H54 (cell line): ENCODE measurements around the gene MTCH1.

Experiments
- DNase-seq: peaks from one replicate; pipeline ENCODE4 v3.0.0; 2011; ENCODE audit warnings: low spot score, mixed read lengths; ENCODE audit not compliant: insufficient read length
- FAIRE-seq: peaks from 3 replicates; lab custom pipeline; 2011; peaks lifted over from hg19 to GRCh38; lab: Jason Lieb, UNC
- POLR2A ChIP-seq: IDR thresholded peaks from 2 replicates; pipeline ENCODE4 v1.6.1; 2011; ENCODE audit warnings: low read depth, mild to moderate bottlenecking, low read length

MTCH1 gene

DNA sequence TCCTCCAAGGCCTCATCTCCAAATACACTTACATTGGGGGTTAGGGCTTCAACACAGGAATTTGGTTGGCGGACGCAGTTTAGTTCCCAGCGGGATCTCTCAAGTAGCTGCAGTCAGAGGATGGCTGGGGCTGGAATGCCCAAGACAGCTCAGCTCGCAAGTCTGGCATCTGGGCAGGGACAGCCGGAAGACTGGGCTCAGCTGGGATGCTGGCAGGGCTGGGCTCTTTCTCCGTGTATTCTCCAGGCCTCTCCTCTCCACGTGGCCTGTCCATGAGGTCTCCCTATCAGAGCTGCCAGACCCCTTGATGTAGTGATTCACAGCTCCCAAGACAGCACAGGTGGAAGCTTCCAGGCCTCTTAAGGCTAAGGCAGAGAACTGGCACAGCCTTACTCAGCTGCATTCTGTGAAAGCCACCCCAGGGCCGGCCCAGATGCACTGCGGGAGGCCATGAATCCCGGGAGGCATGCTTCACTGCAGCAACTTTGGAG is 24.5 kb upstream of the MTCH1 start:
- FAIRE-seq (no peak), DNase-seq (no peak)
- TF ChIP-seq POLR2A = no peak

DNA sequence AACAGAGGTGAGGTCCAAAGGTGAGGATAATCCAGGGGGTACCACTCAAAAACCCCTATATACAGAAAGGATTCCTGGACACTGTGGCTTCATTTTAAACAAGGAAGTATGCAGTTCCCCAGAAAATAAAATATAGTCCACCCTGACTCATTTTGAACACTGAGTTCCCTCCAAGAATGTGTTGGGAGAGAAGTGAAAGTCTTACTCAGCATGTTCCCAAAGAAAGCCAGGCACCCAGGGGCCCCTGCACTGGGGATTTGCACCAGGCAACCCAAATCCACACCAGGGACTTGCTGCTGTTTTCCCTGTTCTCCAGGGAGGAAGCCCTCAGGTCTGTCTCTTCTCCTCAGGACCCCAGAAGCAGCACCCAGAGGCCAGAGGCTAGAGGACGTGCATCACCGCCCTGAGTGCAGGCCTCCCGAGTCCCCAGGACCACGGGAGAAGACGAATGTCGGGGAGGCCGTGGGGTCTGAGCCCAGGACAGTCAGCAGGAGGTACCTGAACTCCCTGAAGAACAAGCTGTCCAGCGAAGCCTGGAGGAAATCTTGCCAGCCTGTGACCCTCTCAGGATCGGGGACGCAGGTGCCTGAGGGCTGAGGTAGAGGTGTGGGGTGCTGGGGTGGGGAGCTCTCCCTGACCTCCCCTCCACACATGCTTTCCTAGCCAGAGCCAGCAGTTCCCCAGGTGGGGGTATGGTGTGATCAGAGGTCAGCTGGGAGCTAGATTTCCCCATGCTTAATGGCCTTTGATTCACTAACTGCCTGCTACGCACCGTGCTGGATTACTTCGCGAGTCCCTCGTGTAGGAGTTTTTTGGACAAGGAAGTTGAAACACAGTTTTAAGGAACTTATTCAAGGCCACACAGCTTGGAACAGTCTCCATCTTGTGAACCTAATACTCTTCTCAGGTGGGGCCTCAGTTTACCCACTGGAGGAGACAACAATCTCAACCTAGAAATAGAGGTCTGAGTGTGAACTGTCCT is 22.8 kb upstream of the MTCH1 start:
- DNase-seq (no peak), FAIRE-seq (no peak)
- TF ChIP-seq POLR2A = no peak

DNA sequence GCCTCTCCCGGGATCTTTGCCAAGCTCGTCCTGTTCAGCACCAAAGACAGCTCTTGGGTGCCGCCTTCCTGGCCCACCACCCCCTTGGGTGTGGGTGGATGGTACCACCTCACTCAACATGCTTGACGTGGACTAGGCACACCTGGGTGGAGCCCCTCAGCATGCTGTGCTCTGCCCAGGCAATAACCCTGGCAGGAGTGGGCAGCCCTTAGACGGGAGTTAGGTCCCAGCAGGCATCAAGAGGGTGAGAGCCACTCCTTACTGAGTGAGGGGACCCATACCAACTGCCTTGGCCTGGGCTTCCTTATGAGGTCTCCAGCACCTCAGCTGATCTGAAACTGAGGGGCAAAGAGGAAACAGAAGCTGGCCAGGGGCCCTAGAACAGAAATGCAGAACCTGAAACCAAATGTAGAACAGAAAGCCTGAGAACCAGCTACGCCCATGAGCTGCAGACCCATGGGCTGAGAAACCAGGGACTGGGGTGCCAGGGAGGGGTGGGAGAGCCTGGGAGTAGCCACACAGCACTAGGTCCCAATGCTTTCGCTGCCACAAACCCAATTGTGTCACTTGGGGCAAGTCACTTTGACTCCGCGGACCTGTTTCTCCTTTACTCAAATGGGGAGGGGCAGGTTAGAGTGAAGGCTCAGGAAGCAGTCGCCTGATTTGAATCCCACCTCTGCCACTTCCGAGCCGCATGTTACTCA is 21.5 kb upstream of the MTCH1 start:
- no peak for TF ChIP-seq POLR2A
- no peak for FAIRE-seq
- DNase-seq = no peak

DNA sequence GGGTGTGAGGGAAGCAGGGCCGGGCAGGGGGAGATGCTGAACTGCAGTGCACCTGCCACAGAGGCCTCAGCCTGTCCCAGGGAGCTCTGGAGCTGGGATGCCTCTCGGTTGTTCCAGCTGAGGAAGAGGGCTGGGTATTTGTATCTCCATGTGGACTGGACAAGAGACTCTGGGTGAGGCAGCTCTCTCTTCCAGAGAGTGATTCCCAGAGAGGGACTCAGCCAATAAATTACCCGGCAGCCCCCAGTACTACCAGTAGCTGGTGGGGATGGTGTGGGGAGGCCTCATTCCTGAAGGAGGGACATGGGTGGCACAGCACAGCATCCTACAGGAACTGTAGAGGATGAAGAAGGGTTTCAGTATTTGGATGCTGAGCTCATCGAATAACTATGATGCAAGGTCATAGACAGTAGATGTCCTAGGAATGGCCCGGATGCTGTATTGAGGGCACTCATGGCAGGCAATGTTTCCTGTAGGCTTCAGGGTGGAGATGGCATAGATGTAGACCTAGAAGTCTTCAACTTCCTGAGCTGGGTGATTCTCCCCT is 20.9 kb upstream of the MTCH1 start:
- no peak for FAIRE-seq
- no peak for TF ChIP-seq POLR2A

DNA sequence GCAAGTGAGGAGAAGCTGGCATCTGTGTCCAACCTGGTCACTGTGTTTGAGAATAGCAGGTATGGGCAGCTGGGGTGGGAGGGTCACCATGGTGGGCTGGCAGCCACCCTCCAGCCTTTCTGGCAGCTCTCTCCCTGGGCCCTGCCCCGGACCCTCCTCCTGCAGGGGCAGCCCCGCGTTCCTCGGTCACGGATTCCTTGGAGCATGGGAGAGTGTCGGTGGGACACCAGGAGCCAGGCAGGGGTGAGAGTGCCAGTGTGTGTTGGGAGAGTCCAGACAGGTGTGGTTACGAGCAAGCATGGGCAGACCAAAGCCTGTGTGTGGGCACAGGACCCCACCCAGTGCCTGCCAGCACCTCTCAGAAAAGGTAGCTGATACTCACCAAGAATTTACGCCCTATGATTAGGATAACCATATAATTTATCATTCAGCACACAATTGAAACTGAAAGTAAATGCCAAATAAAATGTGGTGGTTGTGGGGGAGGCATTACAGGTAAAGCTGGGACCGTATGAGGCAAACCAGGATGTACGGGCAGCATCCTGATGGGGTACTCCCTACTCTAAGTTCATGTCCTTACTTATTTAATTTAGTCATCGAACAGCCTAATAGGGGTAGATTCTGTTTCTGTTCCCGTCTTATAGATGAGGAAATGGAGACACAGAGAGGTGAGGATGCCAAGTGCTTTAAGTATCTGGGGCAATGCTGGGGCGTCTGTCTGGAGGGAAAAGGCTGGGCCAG is 20.0 kb upstream of the MTCH1 start:
- TF ChIP-seq POLR2A = no peak
- FAIRE-seq = no peak
- DNase-seq = no peak

More for the DNA sequence above, 20.9 kb upstream of the MTCH1 start:
- DNase-seq = peak; percentile 44

DNA sequence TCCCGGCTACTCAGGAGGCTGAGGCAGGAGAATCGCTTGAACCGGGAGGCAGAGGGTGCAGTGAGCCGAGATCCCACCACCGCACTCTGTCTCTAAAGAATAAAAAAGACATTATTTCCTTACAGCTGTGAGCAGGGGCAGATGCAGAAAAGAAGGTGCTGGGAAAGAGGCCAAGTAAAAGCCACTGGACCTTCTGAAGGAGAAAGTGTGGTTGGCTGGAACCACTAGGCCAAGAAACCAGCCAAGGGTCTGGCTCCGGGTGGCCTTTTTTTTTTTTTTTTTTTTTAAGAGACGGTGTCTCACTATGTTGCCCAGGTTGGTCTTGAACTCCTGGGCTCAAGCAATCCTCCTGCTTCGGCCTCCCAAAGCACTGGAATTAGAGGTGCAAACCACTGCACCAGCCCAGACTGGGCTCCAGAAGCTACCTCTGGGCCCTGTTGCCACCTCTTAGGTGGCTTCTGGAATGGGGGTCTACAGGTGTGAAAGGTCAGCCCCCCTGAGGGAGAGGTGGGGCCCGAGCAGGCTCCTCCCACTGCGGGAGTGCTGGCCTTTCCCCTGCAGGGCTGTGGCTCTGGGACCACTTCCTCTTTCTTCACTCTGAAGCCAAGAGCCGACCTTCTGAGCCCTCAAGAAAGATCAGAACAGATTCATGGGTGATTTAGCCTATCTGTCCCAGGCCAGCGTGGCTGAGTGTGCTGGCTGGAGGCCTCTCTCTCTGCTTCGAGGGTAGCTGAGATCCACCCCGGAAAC is 19.2 kb upstream of the MTCH1 start, which contains the start of gene FGD2:
Gene FGD2 (plus strand): TSS at position 595 of the 750 bp plus-strand sequence. CDS start 163 bp downstream, outside the sequence.
- no peak for TF ChIP-seq POLR2A
- FAIRE-seq (no peak), DNase-seq (no peak)

DNA sequence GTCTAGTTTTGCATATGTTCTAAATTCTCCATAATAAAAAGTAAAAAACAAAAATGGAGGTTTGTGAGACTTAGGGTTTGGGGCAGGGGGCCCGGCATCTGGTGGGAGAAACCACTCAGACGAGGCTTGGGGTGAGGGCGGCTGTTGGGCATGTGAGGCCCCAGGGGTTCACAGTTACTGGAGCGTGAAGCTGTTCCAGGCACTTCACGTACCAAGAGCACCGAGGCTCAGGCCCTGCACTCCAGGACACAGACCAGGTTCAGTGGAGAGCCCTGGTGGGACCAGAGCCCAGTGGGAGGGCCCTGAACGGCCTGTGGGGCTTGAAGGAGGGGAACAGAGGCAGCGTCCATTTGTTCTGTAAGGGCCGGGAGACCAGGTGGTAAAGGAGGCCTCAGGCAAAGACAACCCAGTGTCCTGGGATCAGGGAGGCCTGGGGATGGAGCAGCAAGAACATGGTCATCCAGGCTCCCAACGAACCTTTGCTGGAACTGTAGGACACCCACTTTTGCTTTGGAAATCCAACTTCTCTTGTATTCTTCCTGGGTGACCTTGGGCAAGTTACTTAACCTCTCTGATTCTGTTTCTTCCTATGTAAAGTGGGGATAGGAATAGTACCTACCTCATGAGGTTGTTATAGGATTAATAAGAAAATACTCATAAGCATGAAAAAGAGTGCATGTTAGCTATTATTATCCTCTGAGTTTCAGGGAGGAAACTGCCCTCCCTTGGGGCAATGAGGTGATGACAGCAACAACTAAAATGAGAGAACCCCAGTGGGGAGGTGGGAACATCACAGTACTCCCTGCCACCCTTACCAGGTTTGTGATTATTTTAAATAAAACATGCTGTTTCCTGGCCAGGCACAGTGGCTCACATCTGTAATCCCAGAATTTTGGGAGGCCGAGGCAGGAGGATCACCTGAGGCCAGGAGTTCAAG is 18.3 kb upstream of the MTCH1 start:
- TF ChIP-seq POLR2A = no peak
- no peak for FAIRE-seq
- DNase-seq = no peak

DNA sequence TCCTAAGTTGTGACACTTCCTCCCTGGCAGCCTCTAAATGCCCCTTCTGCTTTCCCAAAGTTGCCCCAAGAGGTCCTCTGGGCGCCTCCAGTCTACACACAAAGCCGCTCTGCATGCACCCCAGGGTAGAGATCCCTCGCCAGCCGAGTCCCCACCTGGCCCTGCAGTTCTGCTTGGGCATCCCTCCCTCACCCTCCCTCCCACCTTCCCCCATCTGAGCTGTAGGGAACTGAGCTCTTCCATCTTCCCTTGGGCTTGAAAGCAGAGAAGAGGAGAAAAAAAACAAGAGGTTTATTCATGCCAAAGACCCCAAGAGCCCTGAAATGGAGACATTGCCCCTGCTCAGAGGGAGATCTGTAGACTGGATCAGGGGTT is 13.7 kb upstream of the MTCH1 start:
- DNase-seq (no peak), FAIRE-seq (no peak)
- no peak for TF ChIP-seq POLR2A

DNA sequence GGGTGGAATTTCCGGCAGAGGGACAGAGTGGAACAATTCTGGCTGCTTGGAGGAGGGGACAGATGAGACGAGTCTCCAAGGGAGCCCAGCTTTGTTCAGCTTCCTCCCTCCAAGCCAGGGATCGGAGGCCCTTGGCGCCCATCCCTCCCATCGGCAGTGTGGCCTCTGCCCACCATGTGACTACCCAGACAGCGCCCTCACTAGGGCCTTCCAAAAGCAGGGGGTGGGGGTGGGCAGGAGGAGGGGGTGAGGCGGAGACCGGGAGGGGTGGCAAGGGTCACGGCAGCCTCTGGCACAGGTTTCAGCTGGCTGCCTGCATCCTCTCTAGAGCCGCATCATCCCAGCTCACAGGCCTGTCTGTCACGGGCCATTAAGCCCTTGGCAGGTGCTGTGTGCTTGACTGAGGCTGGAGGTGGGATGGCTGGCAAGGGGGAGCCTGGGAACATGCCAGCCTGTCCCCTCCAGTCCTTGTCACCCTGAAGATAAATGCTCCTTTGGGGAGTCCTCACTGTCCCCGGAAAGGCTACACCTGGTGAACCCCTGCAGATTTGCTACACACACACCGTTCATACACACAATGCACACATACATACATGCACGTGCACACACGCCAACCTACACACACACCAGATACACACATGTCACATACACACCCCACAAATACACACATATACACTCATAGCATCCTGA is 13.2 kb upstream of the MTCH1 start:
- DNase-seq (no peak), FAIRE-seq (no peak)
- no peak for TF ChIP-seq POLR2A

DNA sequence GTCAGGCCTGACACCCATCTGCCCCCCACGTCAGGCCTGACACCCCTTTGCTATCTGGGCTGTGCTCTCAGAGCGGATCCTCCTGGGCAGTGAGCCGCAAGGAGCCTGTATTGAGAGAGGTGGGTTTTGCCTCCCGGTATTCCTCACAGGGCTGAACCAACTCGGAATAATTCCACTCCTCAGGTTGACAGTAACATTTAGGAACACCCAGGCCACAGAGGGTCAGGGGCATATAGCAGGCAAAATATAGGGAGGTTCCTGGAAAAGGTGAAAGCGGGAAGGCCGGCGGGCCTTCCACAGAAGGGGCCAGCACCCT is 12.7 kb upstream of the MTCH1 start:
- no peak for TF ChIP-seq POLR2A
- FAIRE-seq = no peak
- no peak for DNase-seq
